HL-60/S4 treated with phorbol 12-myristate 13-acetate at 8.2 ng/mL for 4 days and 3 days (cell line): Measurements from ENCODE around the gene TMEM134.

Experiments
- in situ Hi-C: fragments of 300-500 bp; cut with MboI; formaldehyde crosslinking; loops from 2 replicates; pipeline ENCODE4 v1.15.0; 2022; ENCODE audit warnings: low sequenced_read_pairs

The TMEM134 gene

GRCh38 chr11:67500831-67501715 lies 32.0 kb upstream of the TMEM134 start:
- in situ Hi-C loops = no loop called here

- in situ Hi-C loops = no loop called here
These were observed 31.4 kb upstream of the TMEM134 start for GRCh38 chr11:67500484-67500821.

- in situ Hi-C loops = no loop called here
These were observed 30.9 kb upstream of the TMEM134 start for GRCh38 chr11:67499808-67500483.

GRCh38 chr11:67498544-67498972 lies 29.5 kb upstream of the TMEM134 start:
- in situ Hi-C loops = no loop called here

- in situ Hi-C loops = no loop called here
These were observed 28.7 kb upstream of the TMEM134 start for GRCh38 chr11:67497656-67498291.

- in situ Hi-C loops = no loop called here
These were observed 27.1 kb upstream of the TMEM134 start for GRCh38 chr11:67496113-67496512.

- in situ Hi-C loops = no loop called here
These were observed 26.4 kb upstream of the TMEM134 start for GRCh38 chr11:67495234-67496005.

- in situ Hi-C loops = no loop called here
These were observed 25.6 kb upstream of the TMEM134 start for GRCh38 chr11:67494371-67495233.

GRCh38 chr11:67493548-67494370 lies 24.7 kb upstream of the TMEM134 start:
- in situ Hi-C loops = no loop called here

- in situ Hi-C loops = no loop called here
These were observed 23.9 kb upstream of the TMEM134 start for GRCh38 chr11:67492801-67493547.

- in situ Hi-C loops = no loop called here
These were observed 23.1 kb upstream of the TMEM134 start for GRCh38 chr11:67492069-67492727.

GRCh38 chr11:67491276-67492068 lies 22.4 kb upstream of the TMEM134 start:
- in situ Hi-C loops = no loop called here

- in situ Hi-C loops = no loop called here
These were observed 21.6 kb upstream of the TMEM134 start for GRCh38 chr11:67490727-67491065.

- in situ Hi-C loops = no loop called here
These were observed 21.1 kb upstream of the TMEM134 start for GRCh38 chr11:67489885-67490726.

GRCh38 chr11:67489203-67489884 lies 20.3 kb upstream of the TMEM134 start:
- in situ Hi-C loops = no loop called here
